PC-3 (cell line): ENCODE measurements around the gene SLC9A8. TPM values are rescaled to one million over a fixed set of nuclear protein-coding genes. Genes with fewer than 3 reads are reported as not detected.

Source experiments
- ATAC-seq: fragments of 200-7000 bp; cut with Tn5 transposase; 2 replicates; pipeline ENCODE4 v1.9.1; 2020; ENCODE audit warnings: mild to moderate bottlenecking, moderate library complexity
- BruUV-seq: library from RNA; stranded (reverse); fragments of 400-500 nt; replicated peaks from 2 replicates; lab custom pipeline; 2021; lab: Mats Ljungman, UMichigan
- CTCF ChIA-PET: fragments of 300-600 bp; sonication (Branson Sonifier 250); formaldehyde crosslinking; loops from one replicate; lab custom pipeline; 2022; ENCODE audit warnings: antibody characterized with exemption; lab: Charles Lee
- POLR2A ChIA-PET: fragments of 300-600 bp; sonication (Branson Sonifier 250); formaldehyde crosslinking; loops from one replicate; lab custom pipeline; 2022; ENCODE audit warnings: antibody characterized with exemption; ENCODE audit not compliant: unreplicated experiment; lab: Charles Lee
- DNase-seq: peaks from one replicate; pipeline ENCODE4 v3.0.0-alpha.2; 2015
- H2AFZ ChIP-seq: fragments of 300-600 bp; sonication (generic); 2 replicates; pipeline ENCODE4 v1.6.0; 2016; ENCODE audit warnings: antibody characterized with exemption, low read length
- H3F3A ChIP-seq: fragments of 300-600 bp; sonication (generic); one replicate; pipeline ENCODE4 v1.6.0; 2017; ENCODE audit warnings: antibody characterized with exemption, low read length, control low read depth, mild to moderate bottlenecking; ENCODE audit not compliant: unreplicated experiment
- H3K27ac ChIP-seq: fragments of 300-600 bp; sonication (generic); 2 replicates; pipeline ENCODE4 v1.5.1; 2016; ENCODE audit warnings: mild to moderate bottlenecking, low read length
- H3K27me3 ChIP-seq: fragments of 300-600 bp; sonication (generic); 2 replicates; pipeline ENCODE4 v1.6.1; 2016; ENCODE audit warnings: low read length, mixed read lengths
- H3K36me3 ChIP-seq: fragments of 300-600 bp; sonication (generic); 2 replicates; pipeline ENCODE4 v1.6.1; 2016; ENCODE audit warnings: low read depth, mixed run types, low read length, mixed read lengths
- H3K4me1 ChIP-seq: fragments of 300-600 bp; sonication (generic); 2 replicates; pipeline ENCODE4 v1.5.1; 2016; ENCODE audit warnings: low read length; ENCODE audit not compliant: insufficient read depth
- H3K4me2 ChIP-seq: fragments of 300-600 bp; sonication (generic); 2 replicates; pipeline ENCODE4 v1.6.0; 2016; ENCODE audit warnings: low read length
- H3K4me3 ChIP-seq: fragments of 300-600 bp; sonication (generic); 2 replicates; pipeline ENCODE4 v1.5.1; 2016; ENCODE audit warnings: mild to moderate bottlenecking, low read length, mixed read lengths
- H3K79me2 ChIP-seq: fragments of 300-600 bp; sonication (generic); 2 replicates; pipeline ENCODE4 v1.6.1; 2017; ENCODE audit warnings: low read length, mixed read lengths
- H3K9ac ChIP-seq: fragments of 300-600 bp; sonication (generic); 2 replicates; pipeline ENCODE4 v1.6.0; 2016; ENCODE audit warnings: mild to moderate bottlenecking, low read length
- H3K9me2 ChIP-seq: fragments of 300-600 bp; sonication (generic); replicated peaks from 2 replicates; pipeline ENCODE4 v1.6.1; 2016; ENCODE audit warnings: mixed run types, low read length, mixed read lengths
- H3K9me3 ChIP-seq: fragments of 300-600 bp; sonication (generic); 2 replicates; pipeline ENCODE4 v1.6.1; 2016; ENCODE audit warnings: low read length, mixed read lengths
- H4K20me1 ChIP-seq: fragments of 300-600 bp; sonication (generic); 2 replicates; pipeline ENCODE4 v1.6.1; 2016; ENCODE audit warnings: low read length, mixed read lengths
- EZH2 ChIP-seq: fragments of 300-600 bp; sonication (generic); IDR thresholded peaks from one replicate; pipeline ENCODE4 v1.6.1; 2017; ENCODE audit warnings: antibody characterized with exemption, mild to moderate bottlenecking, low read length; ENCODE audit not compliant: unreplicated experiment
- EZH2phosphoT487 ChIP-seq: fragments of 300-600 bp; sonication (generic); IDR thresholded peaks from 2 replicates; pipeline ENCODE4 v1.6.1; 2018; ENCODE audit warnings: mild to moderate bottlenecking, antibody characterized with exemption, low read length, borderline replicate concordance
- intact Hi-C: fragments of 100-400 bp; cut with micrococcal nuclease; formaldehyde crosslinking; loops from 2 replicates; pipeline ENCODE4 v1.9.0; 2023
- total RNA-seq: library from RNA; depleted of rRNA; stranded (reverse); fragments of >200 nt; gene quantifications from 2 replicates; pipeline ENCODE4 v1.2.3, GENCODE V29; 2014
- TF ChIP-seq, protein P1 (sequence below): fragments of 300-600 bp; sonication (generic); conservative IDR thresholded peaks from 2 replicates; pipeline ENCODE4 v1.5.1; 2017; ENCODE audit warnings: antibody characterized with exemption, low read depth, mild to moderate bottlenecking, low read length

Gene SLC9A8
- total RNA-seq, 1 experiment from 2014 or later: 13.1 TPM

DNA sequence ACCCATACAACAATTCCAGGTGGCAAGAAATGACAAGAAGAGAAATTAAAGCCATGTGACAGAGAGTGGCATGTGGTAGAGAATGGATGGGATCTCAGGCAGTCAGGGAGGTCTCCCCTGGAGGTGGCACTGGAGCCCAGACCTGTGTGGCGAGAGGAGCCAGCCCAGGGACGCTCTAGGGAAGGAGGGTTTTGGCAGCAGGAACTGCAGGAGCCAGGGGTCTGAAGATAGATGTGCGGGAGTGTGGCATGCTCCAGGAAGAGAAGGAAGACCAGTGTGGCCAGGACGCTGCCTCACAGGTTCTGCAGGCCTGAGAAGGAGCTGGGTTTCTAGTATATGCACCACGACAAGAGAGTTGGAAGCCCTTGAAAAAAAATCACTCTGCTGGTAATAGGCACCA, 57.6 kb downstream of the SLC9A8 start:
- no TSS peak for BruUV-seq
- ChIA-PET POLR2A (no interaction called here), CTCF (no interaction called here)
- no peaks in the 10 kb centered on the region for H3K27me3 ChIP-seq
- ATAC-seq (no peak), DNase-seq (no peak)
- intact Hi-C loops: no loop called here
- H3K4me1 ChIP-seq: no peaks in the 10 kb centered on the region
- TF ChIP-seq, protein P1, sequence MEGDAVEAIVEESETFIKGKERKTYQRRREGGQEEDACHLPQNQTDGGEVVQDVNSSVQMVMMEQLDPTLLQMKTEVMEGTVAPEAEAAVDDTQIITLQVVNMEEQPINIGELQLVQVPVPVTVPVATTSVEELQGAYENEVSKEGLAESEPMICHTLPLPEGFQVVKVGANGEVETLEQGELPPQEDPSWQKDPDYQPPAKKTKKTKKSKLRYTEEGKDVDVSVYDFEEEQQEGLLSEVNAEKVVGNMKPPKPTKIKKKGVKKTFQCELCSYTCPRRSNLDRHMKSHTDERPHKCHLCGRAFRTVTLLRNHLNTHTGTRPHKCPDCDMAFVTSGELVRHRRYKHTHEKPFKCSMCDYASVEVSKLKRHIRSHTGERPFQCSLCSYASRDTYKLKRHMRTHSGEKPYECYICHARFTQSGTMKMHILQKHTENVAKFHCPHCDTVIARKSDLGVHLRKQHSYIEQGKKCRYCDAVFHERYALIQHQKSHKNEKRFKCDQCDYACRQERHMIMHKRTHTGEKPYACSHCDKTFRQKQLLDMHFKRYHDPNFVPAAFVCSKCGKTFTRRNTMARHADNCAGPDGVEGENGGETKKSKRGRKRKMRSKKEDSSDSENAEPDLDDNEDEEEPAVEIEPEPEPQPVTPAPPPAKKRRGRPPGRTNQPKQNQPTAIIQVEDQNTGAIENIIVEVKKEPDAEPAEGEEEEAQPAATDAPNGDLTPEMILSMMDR: no peak
- TF ChIP-seq EZH2phosphoT487 (no peak), EZH2 (no peak)
- no peaks in the 10 kb centered on the region for H3K36me3 ChIP-seq
- no peak overlapping the region for H3K27ac ChIP-seq
- no peak overlapping the region for H3K4me3 ChIP-seq
- H4K20me1 ChIP-seq: no peaks in the 10 kb centered on the region
- no peak overlapping the region for H3K4me2 ChIP-seq
- H3F3A ChIP-seq: no peaks in the 10 kb centered on the region
- H3K9ac ChIP-seq: no peak overlapping the region
- H3K79me2 ChIP-seq: no peaks in the 10 kb centered on the region
- H3K9me2 ChIP-seq: no peaks in the 10 kb centered on the region
- H2AFZ ChIP-seq: no peak overlapping the region
- no peaks in the 10 kb centered on the region for H3K9me3 ChIP-seq

DNA sequence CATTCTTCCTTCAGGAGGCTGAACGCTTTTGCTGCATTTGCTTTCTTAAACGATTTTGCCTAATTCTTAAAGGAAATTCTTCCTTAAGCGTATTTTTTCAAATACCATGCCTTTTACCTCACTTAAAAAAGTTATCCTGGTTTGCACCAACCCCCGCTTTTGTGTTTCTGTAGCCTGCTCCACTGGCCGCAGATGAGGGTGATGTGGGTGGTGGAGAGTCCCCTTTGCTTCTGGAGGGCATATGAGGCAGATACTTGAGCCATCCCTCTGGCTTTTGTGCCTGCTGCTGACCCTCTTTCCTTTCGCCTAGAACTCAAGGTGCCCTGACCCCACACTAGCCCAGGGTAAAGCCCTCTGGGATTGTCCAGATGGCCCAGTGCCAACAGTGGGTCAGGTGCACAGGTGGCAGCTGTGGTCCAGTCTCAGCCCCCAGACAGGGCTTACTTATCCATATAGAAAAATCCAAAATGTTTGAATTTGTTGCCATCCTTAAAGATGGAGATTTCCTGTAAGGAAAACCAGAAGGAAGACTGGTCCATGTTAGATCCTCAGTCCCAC, 58.8 kb downstream of the SLC9A8 start:
- intact Hi-C loops: no loop called here
- H4K20me1 ChIP-seq: no peaks in the 10 kb centered on the region
- H3K4me1 ChIP-seq: no peaks in the 10 kb centered on the region
- no TSS peak for BruUV-seq
- H3F3A ChIP-seq: no peaks in the 10 kb centered on the region
- H3K9me2 ChIP-seq: no peaks in the 10 kb centered on the region
- no peak overlapping the region for H3K27ac ChIP-seq
- DNase-seq (no peak), ATAC-seq (no peak)
- H3K4me2 ChIP-seq: no peak overlapping the region
- ChIA-PET POLR2A (no interaction called here), CTCF (interaction anchor here (0.5 to 0.6 kb wide), 2 partner anchors 136 to 199 kb away, joined by 3 to 5 read pairs; no protein-coding TSS in a partner anchor)
- H3K36me3 ChIP-seq: no peaks in the 10 kb centered on the region
- H2AFZ ChIP-seq: no peak overlapping the region
- H3K27me3 ChIP-seq: no peaks in the 10 kb centered on the region
- H3K9ac ChIP-seq: no peak overlapping the region
- no peak overlapping the region for H3K4me3 ChIP-seq
- TF ChIP-seq EZH2phosphoT487 (no peak), EZH2 (no peak)
- TF ChIP-seq, protein P1: no peak
- no peaks in the 10 kb centered on the region for H3K79me2 ChIP-seq
- no peaks in the 10 kb centered on the region for H3K9me3 ChIP-seq

DNA sequence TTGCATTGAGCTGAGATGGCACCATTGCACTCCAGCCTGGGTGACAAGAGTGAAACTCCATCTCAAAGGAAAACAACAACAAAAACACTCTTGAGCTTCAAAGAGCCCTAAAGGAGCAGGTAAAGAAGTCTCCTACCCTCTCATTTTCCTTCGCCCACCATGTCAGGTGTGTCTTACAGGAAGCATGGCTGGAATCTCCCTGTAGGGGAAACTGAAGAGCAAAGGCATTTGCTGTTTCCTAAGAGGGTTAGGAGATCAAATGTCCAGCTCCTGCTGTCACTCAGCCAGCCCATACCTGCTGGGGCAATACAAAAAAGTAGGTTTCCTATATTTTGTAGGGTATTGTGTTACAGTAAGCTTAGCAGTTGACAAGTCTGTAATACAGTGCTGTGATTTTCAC, 59.4 kb downstream of the SLC9A8 start:
- no peak overlapping the region for H2AFZ ChIP-seq
- H3K36me3 ChIP-seq: no peaks in the 10 kb centered on the region
- CTCF ChIA-PET: interaction anchor here (0.5 to 0.6 kb wide), 2 partner anchors 137 to 199 kb away, joined by 3 to 5 read pairs; no protein-coding TSS in a partner anchor
- no TSS peak for BruUV-seq
- no peaks in the 10 kb centered on the region for H3K4me1 ChIP-seq
- H3K27ac ChIP-seq: no peak overlapping the region
- ATAC-seq (no peak), DNase-seq (no peak)
- H4K20me1 ChIP-seq: no peaks in the 10 kb centered on the region
- no peak overlapping the region for H3K4me3 ChIP-seq
- H3K9me2 ChIP-seq: no peaks in the 10 kb centered on the region
- no peak for TF ChIP-seq EZH2phosphoT487
- H3F3A ChIP-seq: no peaks in the 10 kb centered on the region
- POLR2A ChIA-PET: no interaction called here
- no peak overlapping the region for H3K4me2 ChIP-seq
- H3K9me3 ChIP-seq: no peaks in the 10 kb centered on the region
- no peak overlapping the region for H3K9ac ChIP-seq
- H3K79me2 ChIP-seq: no peaks in the 10 kb centered on the region
- H3K27me3 ChIP-seq: no peaks in the 10 kb centered on the region
- intact Hi-C loops: no loop called here
